GM23248 (cell line): ENCODE results near the gene INPP5D. TPM values are rescaled to one million over a fixed set of nuclear protein-coding genes. Genes with fewer than 3 reads are reported as not detected.

Experiments used
- DNase-seq: peaks from one replicate; pipeline ENCODE4 v3.0.0-alpha.2; 2015
- H2AFZ ChIP-seq: fragments of 200-600 bp; sonication (generic); 2 replicates; pipeline ENCODE4 v1.6.1; 2016; ENCODE audit warnings: antibody characterized with exemption
- H3F3A ChIP-seq: fragments of 200-600 bp; sonication (generic); 2 replicates; pipeline ENCODE4 v1.6.1; 2016; ENCODE audit warnings: mild to moderate bottlenecking, antibody characterized with exemption, mixed run types; ENCODE audit not compliant: insufficient read depth
- H3K27ac ChIP-seq: fragments of 200-600 bp; sonication (generic); 2 replicates; pipeline ENCODE4 v1.5.1; 2016; ENCODE audit warnings: mild to moderate bottlenecking
- H3K27me3 ChIP-seq: fragments of 200-600 bp; sonication (generic); replicated peaks from 2 replicates; pipeline ENCODE4 v1.6.1; 2016; ENCODE audit warnings: mild to moderate bottlenecking; ENCODE audit not compliant: insufficient read depth
- H3K36me3 ChIP-seq: fragments of 200-600 bp; sonication (generic); 2 replicates; pipeline ENCODE4 v1.6.1; 2016; ENCODE audit warnings: low read depth, mild to moderate bottlenecking
- H3K4me1 ChIP-seq: fragments of 200-600 bp; sonication (generic); 2 replicates; pipeline ENCODE4 v1.6.1; 2016; ENCODE audit warnings: mild to moderate bottlenecking; ENCODE audit not compliant: insufficient read depth
- H3K4me2 ChIP-seq: fragments of 200-600 bp; sonication (generic); one replicate; pipeline ENCODE4 v1.6.1; 2016; ENCODE audit warnings: mild to moderate bottlenecking; ENCODE audit not compliant: unreplicated experiment
- H3K4me3 ChIP-seq: fragments of 200-600 bp; sonication (generic); 2 replicates; pipeline ENCODE4 v1.5.1; 2016; ENCODE audit warnings: mild to moderate bottlenecking
- H3K79me2 ChIP-seq: fragments of 200-600 bp; sonication (generic); 2 replicates; pipeline ENCODE4 v1.6.1; 2016; ENCODE audit warnings: mild to moderate bottlenecking; ENCODE audit not compliant: insufficient read depth
- H3K9ac ChIP-seq: fragments of 200-600 bp; sonication (generic); 2 replicates; pipeline ENCODE4 v1.6.1; 2016; ENCODE audit warnings: mild to moderate bottlenecking
- H3K9me2 ChIP-seq: fragments of 200-600 bp; sonication (generic); 2 replicates; pipeline ENCODE4 v1.6.1; 2016; ENCODE audit warnings: mixed run types, mild to moderate bottlenecking, moderate library complexity; ENCODE audit not compliant: insufficient read depth
- H3K9me3 ChIP-seq: fragments of 200-600 bp; sonication (generic); one replicate; pipeline ENCODE4 v1.6.1; 2017; ENCODE audit warnings: low read depth
- H4K20me1 ChIP-seq: fragments of 200-600 bp; sonication (generic); 2 replicates; pipeline ENCODE4 v1.6.0; 2016; ENCODE audit not compliant: insufficient read depth
- EZH2 ChIP-seq: fragments of 200-600 bp; sonication (generic); IDR thresholded peaks from 2 replicates; pipeline ENCODE4 v1.6.1; 2018; ENCODE audit warnings: antibody characterized with exemption, mild to moderate bottlenecking; ENCODE audit not compliant: insufficient read depth, poor library complexity, severe bottlenecking
- EZH2phosphoT487 ChIP-seq: fragments of 200-600 bp; sonication (generic); IDR thresholded peaks from 2 replicates; pipeline ENCODE4 v1.6.1; 2018; ENCODE audit warnings: antibody characterized with exemption, moderate library complexity, mild to moderate bottlenecking, low read depth; ENCODE audit not compliant: insufficient read depth
- WGBS, 2 experiments: methylation state at CpG; one replicate each; pipeline ENCODE4 v1.1.6; 2015 to 2017; ENCODE audit warnings: low lambda C conversion rate in 2 of 2, low coverage in 1 of 2; ENCODE audit errors: missing lambda C conversion rate in 2 of 2; 5-methylcytosine and 5-hydroxymethylcytosine counted together
- in situ Hi-C: fragments of 300-500 bp; cut with MboI; formaldehyde crosslinking; loops from 2 replicates; pipeline ENCODE4 v1.15.0; 2020
- polyA plus RNA-seq: library from polyadenylated mRNA; unstranded; fragments of >200 nt; fragmentation: Nextera tagmentation; extraction: Ambion mirVana; gene quantifications from 2 replicates; pipeline ENCODE4 v1.2.1, GENCODE V29; 2016
- total RNA-seq: library from RNA; depleted of rRNA; stranded (reverse); fragments of >200 nt; shearing (Covaris generic); gene quantifications from 2 replicates; pipeline ENCODE4 v1.2.3, GENCODE V29; 2014

The INPP5D gene
- total and polyA plus RNA-seq, 2 experiments from 2014 or later = 0.23 TPM; not detected in 1

- Histone ChIP-seq H3K9me2 (no peaks in the 10 kb centered on the region), H3K9me3 (no peaks in the 10 kb centered on the region), H3K4me3 (no peak overlapping the region), H3K9ac (no peak overlapping the region), H2AFZ (no peak overlapping the region), H3K79me2 (no peaks in the 10 kb centered on the region), H3K27me3 (peaks cover 11% of the 10 kb centered on the region), H4K20me1 (no peaks in the 10 kb centered on the region), H3K4me1 (no peaks in the 10 kb centered on the region), H3K4me2 (no peak overlapping the region), H3F3A (no peaks in the 10 kb centered on the region), H3K36me3 (no peaks in the 10 kb centered on the region), H3K27ac (no peak overlapping the region)
- 55 to 61% methylated on average over 3 of the region's 3 CpGs for WGBS, 2 experiments
- in situ Hi-C loops = no loop called here
- TF ChIP-seq EZH2phosphoT487 = no peak
- TF ChIP-seq EZH2 = no peak
- DNase-seq = no peak
Measured at GRCh38 chr2:233143700-233144331, 83.7 kb downstream of the INPP5D start.

GRCh38 chr2:233145726-233146125 is 85.6 kb downstream of the INPP5D start:
- in situ Hi-C loops = no loop called here
- no peak for DNase-seq
- no peaks in the 10 kb centered on the region for H3K79me2 ChIP-seq
- H3K36me3 ChIP-seq = no peaks in the 10 kb centered on the region
- no peak overlapping the region for H3K9ac ChIP-seq
- no peaks in the 10 kb centered on the region for H3F3A ChIP-seq
- H3K27ac ChIP-seq = no peak overlapping the region
- H3K4me2 ChIP-seq = no peak overlapping the region
- H3K27me3 ChIP-seq = peaks cover 11% of the 10 kb centered on the region
- H3K9me3 ChIP-seq = no peaks in the 10 kb centered on the region
- H3K4me1 ChIP-seq = no peaks in the 10 kb centered on the region
- no peak overlapping the region for H2AFZ ChIP-seq
- TF ChIP-seq EZH2 (no peak), EZH2phosphoT487 (no peak)
- no peaks in the 10 kb centered on the region for H4K20me1 ChIP-seq
- H3K4me3 ChIP-seq = no peak overlapping the region
- no peaks in the 10 kb centered on the region for H3K9me2 ChIP-seq
- 29 to 30% methylated on average over 7 to 8 of the region's 8 CpGs for WGBS, 2 experiments

GRCh38 chr2:233146194-233146593 is 86.1 kb downstream of the INPP5D start:
- Histone ChIP-seq H4K20me1 (no peaks in the 10 kb centered on the region), H3K27ac (no peak overlapping the region), H3K79me2 (no peaks in the 10 kb centered on the region), H3K9ac (no peak overlapping the region), H3K36me3 (no peaks in the 10 kb centered on the region), H3K4me1 (no peaks in the 10 kb centered on the region), H2AFZ (no peak overlapping the region), H3K4me3 (no peak overlapping the region), H3K9me3 (no peaks in the 10 kb centered on the region), H3K9me2 (no peaks in the 10 kb centered on the region), H3F3A (no peaks in the 10 kb centered on the region), H3K4me2 (no peak overlapping the region), H3K27me3 (peaks cover 11% of the 10 kb centered on the region)
- no peak for DNase-seq
- TF ChIP-seq EZH2phosphoT487 (no peak), EZH2 (no peak)
- in situ Hi-C loops = no loop called here
- WGBS, 2 experiments = 59 to 63% methylated on average over 11 of the region's 11 CpGs

GRCh38 chr2:233147136-233147828 is 87.1 kb downstream of the INPP5D start:
- no peaks in the 10 kb centered on the region for H3K9me2 ChIP-seq
- H4K20me1 ChIP-seq = no peaks in the 10 kb centered on the region
- H3K4me3 ChIP-seq = no peak overlapping the region
- H3K9me3 ChIP-seq = no peaks in the 10 kb centered on the region
- H3K9ac ChIP-seq = no peak overlapping the region
- TF ChIP-seq EZH2 (no peak), EZH2phosphoT487 (no peak)
- no peak for DNase-seq
- no peaks in the 10 kb centered on the region for H3K4me1 ChIP-seq
- 64 to 66% methylated on average over 22 of the region's 22 CpGs for WGBS, 2 experiments
- H2AFZ ChIP-seq = no peak overlapping the region
- H3K36me3 ChIP-seq = no peaks in the 10 kb centered on the region
- in situ Hi-C loops = no loop called here
- H3K27me3 ChIP-seq = peaks cover 6% of the 10 kb centered on the region
- H3K27ac ChIP-seq = no peak overlapping the region
- no peak overlapping the region for H3K4me2 ChIP-seq
- no peaks in the 10 kb centered on the region for H3F3A ChIP-seq
- no peaks in the 10 kb centered on the region for H3K79me2 ChIP-seq
